HCT116 (cell line): ENCODE data around the gene DNTT.

ENCODE experiments used
- CTCF ChIP-seq, 3 experiments: fragments of 200-600 bp in 1 of 3; sonication (generic) in 1 of 3; IDR thresholded peaks in 2 of 3; conservative IDR thresholded peaks in 1 of 3; 2 replicates each; pipeline ENCODE4 v1.5.1; 2012 to 2017; ENCODE audit warnings: low read depth in 2 of 3, low read length in 2 of 3, antibody characterized with exemption in 1 of 3, borderline replicate concordance in 1 of 3, control low read depth in 1 of 3, mild to moderate bottlenecking in 1 of 3, mixed read lengths in 1 of 3, mixed run types in 1 of 3, moderate library complexity in 1 of 3; ENCODE audit not compliant: insufficient read depth in 1 of 3
- ZNF274 ChIP-seq: fragments of 200-500 bp; sonication (Bioruptor generic); IDR thresholded peaks from 2 replicates; pipeline ENCODE4 v1.6.1; 2014; ENCODE audit warnings: mild to moderate bottlenecking, low read depth, low read length, inconsistent platforms

- no peak for TF ChIP-seq ZNF274
- TF ChIP-seq CTCF (IDR thresholded peaks at IDR 0.05 in 2 of 3, conservative IDR thresholded peaks at IDR 0.05 in 1 of 3; ENCODE audit: borderline replicate concordance in 1 of 3, insufficient read depth in 1 of 3, low read depth in 2 of 3, low read length in 2 of 3): no peak
Measured at GRCh38 chr10:96374639-96374984, 70.4 kb downstream of the DNTT start.
